Stimulated activated CD8-positive, alpha-beta memory T cell treated with anti-CD3 and anti-CD28 coated beads, Interleukin-12 subunit alpha, Interleukin-12 subunit beta, amount 100 ng/mL, for 24 hours (primary cell): Measurements from ENCODE around the gene MIX23.

ENCODE experiments used
- DNase-seq: peaks from one replicate; pipeline ENCODE4 v3.0.0-alpha.2; 2020; ENCODE audit errors: extremely low read depth

MIX23 gene

DNA sequence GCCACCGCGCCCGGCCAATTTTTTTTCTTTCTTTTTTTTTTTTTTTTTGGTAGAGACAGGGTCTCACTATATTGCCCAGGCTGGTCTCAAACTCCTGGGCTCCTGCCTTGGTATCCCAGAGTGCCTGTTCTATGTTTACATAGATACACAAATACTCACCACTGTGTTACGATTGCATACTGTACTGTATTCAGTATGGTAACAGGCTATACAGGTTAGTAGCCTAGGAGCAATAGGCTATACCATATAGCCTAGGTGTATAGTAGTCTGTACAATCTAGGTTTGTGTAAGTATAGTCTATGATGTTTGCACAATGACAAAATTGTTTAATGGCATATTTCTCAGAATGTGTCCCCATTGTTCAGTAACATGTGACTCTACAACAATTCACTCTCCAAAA is 31.4 kb downstream of the MIX23 start:
- no peak for DNase-seq

DNA sequence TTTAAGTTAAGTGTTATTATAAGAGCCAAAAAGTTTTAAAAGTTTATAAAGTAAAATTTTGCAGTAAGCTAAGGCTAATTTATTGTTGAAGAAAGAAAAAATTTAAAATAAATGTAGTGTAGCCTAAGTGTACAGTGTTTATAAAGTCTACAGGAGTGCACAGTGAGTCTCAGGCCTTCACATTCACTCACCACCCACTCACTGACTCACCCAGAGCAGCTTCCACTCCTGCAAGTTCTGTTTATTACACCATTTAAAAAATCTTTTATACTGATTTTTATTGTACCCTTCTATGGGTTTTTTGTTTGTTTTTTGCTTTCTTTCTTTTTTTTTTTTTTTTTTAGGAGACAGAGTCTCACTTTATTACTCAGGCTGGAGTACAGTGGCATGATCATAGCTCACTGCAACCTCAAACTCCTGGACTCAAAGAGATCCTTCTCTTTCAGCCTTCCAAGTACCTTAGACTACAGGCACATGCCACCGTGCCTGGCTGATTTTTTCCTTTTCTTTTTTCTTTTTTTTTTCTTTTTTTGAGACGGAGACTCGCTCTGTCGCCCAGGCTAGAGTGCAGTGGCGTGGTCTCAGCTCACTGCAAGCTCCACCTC is 32.1 kb downstream of the MIX23 start:
- DNase-seq, result no peak

DNA sequence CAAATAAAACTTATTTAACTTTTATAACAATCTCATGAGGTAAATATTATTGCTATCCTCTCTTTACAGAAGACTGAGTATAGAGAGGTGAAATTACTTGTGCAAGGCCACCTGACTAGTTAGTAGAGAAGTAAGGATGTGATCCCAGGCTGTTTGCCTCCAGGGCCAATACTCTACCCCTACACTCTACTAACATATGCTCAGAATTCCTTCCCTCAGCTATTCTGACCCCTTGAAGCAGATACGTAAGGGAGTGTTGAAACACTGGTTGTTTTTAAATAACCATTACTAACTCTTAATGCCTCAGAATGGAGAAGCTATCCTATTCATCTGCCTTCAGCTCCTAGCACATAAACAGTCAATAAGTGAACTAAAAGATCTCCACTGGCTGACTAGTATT is 33.9 kb downstream of the MIX23 start:
- no peak for DNase-seq

DNA sequence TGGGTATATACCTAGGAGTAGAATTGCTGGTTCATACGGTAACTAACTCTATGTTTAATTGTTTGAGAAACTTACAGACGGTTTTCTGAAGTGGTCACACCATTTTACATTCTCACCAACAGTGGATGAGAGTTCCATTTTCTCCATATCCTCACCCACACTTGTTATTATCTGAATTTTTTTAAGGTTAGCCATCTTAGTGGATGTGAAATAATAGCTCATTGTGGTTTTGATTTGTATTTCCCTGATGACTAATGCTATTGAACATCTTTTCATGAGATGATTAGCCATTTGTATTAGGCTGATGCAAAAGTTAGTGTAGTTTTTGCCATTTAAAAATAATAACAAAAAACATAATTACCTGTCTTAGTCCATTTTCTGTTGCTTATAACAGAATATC is 39.4 kb downstream of the MIX23 start:
- no peak for DNase-seq

DNA sequence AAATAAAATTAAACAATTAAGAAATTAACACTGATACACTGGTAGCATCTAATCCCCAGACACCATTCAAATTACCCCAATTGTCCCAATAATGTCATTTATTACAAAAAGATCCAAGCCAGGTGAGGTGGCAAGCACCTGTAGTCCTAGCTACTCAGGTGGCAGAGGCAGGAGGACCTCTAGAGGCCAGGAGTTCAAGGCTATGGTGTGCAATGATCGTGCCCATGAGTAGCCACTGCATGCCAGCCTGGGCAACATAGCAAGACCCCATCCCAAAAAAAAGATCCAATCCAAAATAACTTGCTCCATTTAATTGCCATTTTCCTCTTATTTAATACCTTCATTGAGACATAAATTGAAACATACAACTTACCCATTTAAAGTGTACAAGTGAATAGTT is 40.2 kb downstream of the MIX23 start:
- DNase-seq, result no peak

DNA sequence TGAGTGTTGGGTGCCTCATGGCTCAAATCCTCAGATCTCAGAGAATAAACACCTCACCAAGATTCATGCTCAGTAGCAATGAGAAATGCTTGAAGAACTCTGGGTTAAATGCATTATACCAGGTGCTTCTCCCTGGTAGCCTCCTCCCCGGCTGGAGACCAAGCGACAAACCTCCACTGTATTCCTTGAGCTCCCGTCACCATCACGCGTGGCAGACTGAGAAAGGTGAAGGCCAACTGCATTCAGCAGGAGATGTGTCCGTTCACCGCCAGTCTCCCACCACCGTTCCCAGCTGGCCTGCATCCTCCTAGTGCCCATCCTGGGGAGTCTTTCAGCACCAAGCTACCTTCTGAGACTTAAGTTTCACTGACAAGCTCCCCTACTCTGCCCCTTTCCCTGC is 50.5 kb downstream of the MIX23 start:
- no peak for DNase-seq

DNA sequence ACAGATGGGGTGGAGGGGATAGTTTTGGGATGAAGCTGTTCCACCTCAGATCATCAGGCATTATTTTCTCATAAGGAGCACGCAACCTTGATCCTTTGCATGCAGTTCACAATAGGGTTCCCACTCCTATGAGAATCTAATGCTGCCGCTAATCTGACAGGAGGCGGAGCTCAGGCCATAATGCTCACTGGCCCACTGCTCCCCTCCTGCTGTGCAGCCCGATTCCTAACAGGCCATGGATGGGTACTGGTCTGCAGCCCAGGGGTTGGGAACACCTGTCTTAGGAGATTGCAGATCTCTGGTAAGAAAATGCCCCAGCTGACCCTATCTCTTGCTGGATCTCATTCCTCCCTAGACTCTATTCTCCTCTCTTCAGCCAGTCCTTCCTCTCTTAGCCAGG is 51.1 kb downstream of the MIX23 start:
- no peak for DNase-seq

DNA sequence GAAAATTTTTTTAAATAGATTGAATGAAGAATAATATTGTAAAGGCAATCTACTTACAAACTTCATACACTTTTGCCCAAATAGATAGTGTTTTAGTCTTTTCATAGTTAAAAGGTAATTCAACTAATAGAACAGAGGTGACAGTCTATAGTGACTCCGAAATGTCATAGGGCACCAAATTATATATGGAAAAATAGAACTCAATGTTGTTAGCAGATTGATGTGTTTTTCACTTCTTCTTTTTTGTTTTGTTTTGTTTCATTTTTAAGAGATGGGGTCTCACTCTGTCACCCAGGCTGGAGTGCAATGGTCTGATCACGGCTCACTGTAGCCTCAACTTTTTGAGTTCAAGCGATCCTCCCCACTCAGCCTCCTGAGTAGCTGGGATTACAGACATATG is 57.3 kb downstream of the MIX23 start:
- DNase-seq, result no peak

DNA sequence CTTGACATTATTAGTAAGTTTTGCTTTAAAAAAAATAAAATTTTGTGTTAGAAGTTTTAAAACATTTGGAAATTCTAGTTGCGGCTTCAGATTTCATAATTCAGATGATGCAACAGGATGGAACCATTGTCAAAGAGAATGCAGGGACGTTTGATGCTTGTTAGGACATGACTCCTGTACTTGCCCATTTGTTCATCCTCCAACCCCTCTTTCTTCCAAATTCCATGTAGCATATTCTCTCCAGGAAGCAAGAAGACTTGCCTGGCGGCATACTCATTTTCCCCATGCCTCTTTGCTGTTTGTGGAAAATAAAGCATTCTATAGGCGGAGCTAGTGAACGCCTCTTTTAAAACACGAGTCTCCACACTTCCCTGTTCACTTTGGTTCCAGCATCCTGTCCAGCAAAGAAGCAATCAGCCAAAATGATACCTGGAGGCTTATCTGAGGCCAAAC is 58.1 kb downstream of the MIX23 start, which contains the start of gene CSTA:
TSS of gene CSTA (plus strand) at position 378 of the 453 bp plus-strand sequence. CDS start at position 423, 45 bp downstream.
- no peak for DNase-seq

DNA sequence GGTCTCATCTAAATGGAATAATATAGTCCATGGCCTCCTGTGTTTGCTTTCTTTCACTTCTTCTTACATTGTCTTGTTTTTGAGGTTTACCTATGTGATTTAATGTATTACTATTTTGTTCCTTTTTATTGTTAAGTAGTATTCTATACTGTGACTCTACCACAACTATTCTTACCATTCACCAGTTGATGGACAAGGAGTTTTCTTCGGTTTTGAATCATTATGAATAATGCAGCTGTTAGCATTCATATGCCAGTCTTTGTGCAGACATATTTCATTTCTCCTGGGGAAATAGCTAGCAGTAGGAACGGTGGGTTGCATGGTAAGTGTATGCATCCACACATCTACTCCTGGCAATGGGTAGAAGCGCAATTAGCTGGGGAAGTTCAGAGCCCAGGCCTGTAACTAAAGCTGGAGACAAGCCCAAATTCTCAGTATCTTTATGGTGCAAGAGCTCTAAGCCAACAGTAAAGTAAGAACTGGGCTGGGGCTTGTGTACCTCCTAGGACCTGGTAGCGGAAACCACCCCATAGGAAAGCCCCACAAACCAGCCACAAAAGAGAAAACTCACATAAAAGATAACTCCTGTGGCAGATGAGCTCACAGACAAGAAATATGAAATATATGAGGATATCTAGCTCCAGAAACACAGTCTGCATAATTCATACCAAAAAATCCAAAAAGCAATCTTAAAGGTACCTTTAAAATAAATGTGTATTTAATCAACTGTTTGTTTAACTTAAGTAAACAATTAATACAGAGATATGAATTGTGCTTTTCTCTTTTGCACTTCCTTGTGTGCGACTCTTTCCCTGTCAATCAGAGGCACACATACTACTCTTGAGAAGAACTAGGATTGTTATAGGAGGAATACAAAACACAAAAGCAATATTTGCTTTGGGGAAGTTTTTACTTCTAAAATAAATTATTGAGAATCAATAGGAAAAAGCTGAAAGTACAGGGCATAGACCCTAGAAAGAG is 60.6 kb downstream of the MIX23 start:
- no peak for DNase-seq

DNA sequence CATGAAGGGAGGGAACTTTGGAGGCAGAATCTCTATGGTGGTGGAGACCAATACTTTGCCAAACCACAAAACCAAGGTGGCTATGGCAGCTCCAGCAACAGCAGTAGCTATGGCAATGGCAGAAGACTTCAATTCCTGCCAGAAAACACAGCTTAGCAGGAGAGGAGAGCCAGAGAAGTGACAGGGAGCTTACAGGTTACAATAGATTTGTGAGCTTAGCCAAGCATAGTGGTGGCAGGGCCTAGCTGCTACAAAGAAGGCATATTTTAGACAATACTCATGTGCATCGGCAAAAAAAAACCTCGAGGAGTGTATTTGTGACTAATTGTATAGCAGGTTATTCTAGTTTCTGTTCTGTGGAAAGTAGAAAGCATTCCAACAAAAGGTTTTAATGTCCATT is 64.4 kb downstream of the MIX23 start:
- DNase-seq, result no peak

DNA sequence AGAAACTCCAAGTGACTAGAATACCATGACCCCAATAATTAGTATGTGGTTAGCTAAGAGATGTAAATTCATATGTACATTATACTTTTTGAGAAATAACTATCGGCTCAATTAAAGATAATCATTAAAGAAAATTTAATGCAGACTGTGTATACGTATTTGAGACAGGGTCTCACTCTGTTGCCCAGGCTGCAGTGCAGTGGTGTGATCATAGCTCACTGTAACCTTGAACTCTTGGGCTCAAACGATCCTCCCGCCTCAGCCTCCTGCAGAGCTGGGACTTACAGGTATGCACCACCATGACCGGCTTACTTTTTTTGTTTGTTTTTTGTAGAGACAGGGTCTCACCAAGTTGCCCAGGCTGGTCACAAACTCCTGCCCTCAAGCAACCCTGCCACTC is 66.7 kb downstream of the MIX23 start:
- no peak for DNase-seq

DNA sequence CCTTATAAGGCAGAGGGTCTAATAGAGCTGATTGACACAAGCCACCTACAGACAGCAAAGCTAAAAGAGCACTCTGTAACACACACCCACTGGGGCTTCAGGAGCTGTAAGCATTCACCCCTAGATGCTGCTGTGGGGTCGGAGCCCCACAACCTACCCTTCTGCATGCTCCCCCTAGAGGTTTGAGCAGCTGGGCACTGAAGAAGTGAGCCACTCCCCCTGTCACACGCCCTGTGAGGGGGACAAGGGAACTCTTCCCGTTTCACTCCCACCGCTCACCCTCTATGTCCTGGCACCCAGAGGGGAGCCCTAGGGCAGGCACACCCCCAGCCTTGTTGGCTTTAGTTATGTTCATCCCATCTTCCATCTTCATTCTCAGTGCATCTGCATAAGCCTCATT is 67.4 kb downstream of the MIX23 start:
- DNase-seq, result no peak

DNA sequence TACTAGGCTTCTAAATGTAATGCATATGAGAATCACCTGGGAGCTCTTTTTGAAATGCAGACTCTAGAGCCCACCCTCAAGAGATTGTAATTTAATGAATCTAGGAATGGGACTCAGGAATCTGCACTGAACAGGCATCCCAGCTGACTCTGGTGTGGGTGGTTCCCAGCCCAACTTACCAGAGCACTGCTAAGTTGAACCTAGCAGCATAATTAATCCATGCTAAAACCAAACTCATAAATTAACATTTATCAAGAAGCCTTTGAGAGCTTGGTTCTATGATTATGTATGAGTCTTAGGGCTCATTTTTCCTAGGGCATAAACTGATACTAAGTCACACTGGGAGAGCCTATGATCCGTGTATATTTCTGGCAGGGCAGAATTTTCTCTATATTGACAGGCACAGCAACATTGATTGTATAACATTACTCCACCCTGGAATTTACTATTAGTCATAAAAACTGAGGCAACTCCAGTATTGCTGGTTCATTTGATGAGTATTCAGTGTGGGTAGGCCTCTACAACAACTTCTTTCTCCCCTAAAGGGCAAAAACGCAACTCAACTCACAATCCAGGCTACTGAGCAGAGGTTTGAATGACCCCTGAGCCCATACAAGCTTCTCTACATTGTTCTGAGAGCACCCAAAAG is 68.7 kb downstream of the MIX23 start:
- DNase-seq, result no peak

DNA sequence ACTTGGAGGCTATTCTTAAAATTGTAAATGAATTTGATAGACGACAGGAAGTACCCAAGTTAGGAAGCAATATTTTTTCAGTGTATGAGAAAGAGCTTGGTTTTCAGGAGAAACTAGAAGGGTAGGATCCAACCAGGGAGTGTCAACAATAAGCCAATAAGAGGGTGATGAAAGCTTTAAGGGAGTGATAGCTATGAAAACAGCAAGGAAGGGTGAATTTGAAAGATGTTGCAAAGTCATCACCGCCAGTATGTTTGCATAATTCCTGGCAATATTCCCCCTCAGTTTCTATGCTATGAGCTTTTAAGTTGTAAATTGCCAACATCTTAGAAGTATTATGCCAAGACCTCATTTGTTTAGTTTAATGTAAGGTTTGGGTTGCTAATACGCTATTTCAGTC is 69.8 kb downstream of the MIX23 start:
- DNase-seq, result no peak

DNA sequence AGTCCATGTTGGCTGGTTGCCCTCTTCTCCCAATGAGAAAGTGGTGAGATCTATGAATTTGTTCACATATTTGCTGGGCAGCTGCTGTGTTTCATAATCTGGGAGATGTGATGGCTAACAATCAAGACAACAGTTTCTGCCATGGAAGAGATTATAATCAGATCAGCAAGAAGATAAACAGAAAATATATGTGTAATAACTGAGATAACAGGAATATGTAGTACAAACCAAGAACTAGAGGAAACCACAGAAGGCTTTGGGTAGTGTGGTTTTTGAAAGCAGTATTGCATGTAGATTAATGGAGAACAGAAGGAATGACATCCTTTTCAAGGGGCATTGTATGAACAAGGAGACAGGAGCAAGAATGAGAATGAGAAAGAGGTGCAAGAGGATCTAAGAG is 70.2 kb downstream of the MIX23 start:
- no peak for DNase-seq

DNA sequence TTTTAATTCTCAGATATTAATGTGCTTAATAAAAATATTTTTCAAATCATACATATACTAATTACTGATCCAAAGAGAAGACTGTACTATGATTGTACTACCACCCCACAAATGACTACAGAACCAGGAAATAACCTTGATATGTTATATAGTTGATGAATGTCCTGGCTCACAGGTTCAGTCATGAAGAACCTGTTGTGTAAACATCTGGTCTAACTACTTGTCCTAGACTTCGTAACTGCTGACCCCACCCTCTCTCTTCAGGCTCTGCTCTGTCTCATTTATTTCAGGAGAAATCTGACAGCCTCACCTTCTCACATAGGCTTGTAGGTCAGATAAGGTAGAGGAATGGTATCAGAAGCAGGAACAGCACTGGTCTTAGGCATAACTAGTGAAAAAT is 72.7 kb downstream of the MIX23 start:
- DNase-seq, result no peak
